Renal cortical epithelial cell (primary cell): Measurements from ENCODE around the gene SCT. TPM values are rescaled to one million over a fixed set of nuclear protein-coding genes. Genes with fewer than 3 reads are reported as not detected.
"Not testable (repeated sequence)": the region's sequence is repeated elsewhere in the genome, so short reads cannot be mapped to it uniquely, and the experiment has no call there.

Source experiments
- DNase-seq: peaks from one replicate; pipeline ENCODE4 v3.0.0-alpha.2; 2011; ENCODE audit warnings: low read depth
- total RNA-seq: library from RNA; depleted of rRNA; stranded (reverse); fragments of >200 nt; gene quantifications from 2 replicates; pipeline ENCODE4 v1.2.3, GENCODE V29; 2014

Gene SCT
- total RNA-seq: not detected in 2 replicates

DNA sequence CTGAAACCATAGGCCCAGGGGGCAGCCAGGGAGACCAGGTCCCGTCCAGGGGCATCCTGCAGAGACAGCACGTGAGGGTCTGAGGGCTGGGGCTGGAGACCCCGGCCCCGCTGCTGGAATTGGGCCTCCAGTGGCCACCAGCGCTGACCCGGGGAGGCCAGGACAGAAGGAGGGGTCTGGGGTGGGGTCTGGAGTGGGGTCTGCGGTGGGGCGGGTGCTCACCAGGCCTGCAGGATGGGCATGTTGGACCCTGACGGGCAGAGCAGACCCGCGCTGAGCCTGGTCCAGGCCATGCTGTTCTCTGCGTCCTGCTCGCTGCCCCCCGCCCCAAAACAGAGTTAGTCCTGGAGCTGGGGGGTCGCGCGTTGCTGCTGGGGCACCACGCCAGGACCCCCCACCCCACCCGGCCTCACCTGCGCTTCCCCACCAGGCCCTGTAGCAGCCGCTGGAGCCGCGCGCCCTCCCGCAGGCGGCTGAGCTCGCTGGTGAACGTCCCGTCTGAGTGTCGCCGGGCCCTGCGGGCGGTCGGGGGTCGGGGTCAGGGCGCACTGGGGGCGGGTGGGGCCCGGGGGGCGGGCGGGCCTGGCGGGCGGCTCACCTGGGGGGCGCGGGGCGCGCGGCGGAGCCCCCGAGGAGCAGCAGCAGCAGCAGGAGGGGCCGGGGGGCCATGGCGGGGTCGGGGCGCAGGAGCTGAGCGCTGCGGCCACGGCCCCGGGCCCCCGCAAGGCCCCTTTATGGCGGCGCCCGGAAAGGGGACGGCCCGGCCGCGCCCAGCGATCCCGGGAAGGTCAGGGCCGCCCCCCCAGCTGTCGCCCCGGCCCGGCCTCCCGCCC, at the start of gene SCT:
Gene SCT, minus strand, starts transcription at position 707 of the 833 bp plus-strand sequence. Its CDS starts 38 bp downstream, at position 669.
- no peak for DNase-seq

- DNase-seq: no peak
Observed at GRCh38 chr11:674406-674805, 47.4 kb upstream of the SCT start.

- DNase-seq: no peak
Observed at GRCh38 chr11:673866-674265, 46.9 kb upstream of the SCT start.

DNA sequence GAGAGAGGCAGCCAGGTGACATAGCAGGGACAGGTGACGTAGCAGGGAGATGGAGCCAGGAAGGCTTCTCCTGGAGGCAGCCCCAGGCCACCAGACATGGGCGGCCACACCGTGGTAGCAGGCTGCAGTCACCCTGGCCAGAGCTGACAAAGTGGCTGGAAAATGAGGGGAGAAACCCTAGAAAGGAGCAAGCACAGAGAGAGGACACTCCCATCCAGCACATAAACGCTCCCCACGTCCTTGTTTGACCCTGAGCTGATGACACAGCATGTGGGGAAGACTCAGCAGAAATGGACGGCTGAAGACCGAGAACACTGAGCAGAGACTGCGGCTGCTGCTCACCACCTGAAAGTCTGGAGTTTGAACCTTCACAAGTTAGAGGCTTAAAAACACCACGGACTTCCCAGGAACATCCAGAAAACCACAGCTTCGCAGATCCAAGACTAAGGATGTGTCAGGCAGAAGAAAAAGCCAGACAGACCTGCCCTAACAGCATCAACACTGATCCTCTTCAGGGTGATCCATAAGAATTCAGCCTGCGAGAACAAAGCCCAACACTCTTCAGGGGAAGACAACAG, 38.8 kb upstream of the SCT start:
- DNase-seq: peak; percentile 55

DNA sequence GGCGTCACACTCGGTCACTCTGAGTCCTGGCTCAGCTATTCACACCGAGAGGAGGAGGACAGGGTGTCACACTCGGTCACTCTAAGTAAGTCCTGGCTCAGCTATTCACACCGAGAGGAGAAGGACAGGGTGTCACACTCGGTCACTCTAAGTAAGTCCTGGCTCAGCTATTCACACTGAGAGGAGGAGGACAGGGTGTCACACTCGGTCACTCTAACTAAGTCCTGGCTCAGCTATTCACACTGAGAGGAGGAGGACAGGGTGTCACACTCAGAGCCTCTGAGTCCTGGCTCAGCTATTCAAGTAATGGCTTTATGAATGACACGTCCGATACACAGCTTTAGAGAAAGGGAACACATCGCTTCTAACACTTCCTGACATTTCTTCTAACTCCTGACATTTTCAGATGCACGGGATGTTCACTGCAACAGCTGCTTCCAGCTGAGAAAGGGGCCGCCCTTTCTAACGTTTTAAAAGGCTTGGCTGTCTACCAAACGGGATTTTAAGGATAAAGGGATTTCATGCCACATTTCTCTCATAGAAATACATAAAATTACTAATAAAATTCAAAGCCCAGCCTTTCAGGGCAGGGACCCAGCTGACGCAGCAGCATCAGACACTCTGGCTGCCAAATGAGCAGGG, 38.2 kb upstream of the SCT start:
- DNase-seq: no peak

DNA sequence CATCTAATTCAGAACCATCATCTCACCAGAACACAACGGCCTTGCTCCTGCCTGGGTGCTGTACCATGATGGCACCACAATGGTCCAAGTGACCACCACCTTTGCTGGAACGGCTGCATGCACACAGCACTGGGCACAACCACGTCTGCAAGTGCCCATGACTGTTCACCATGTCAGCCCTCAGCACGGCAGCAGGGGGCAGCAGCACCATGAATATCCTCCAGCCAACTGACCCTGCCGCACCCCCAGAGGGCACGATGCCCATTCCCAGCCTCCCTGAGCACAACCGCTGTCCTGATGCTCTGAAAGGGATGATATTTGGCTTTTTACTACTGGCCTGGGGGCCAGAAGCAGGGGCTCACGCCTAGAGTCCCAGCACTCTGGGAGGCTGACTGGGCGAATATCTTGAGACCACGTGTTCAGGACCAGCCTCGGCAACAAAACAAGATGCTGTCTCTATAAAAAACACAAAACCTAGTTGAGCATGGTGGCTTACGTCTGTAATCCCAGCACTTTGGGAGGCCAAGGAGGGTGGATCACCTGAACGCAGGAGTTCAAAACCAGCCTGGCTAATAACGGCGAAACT, 35.8 kb upstream of the SCT start:
- peak; percentile 27 for DNase-seq

- no peak for DNase-seq
Observed at GRCh38 chr11:660681-661444, 33.9 kb upstream of the SCT start.

DNA sequence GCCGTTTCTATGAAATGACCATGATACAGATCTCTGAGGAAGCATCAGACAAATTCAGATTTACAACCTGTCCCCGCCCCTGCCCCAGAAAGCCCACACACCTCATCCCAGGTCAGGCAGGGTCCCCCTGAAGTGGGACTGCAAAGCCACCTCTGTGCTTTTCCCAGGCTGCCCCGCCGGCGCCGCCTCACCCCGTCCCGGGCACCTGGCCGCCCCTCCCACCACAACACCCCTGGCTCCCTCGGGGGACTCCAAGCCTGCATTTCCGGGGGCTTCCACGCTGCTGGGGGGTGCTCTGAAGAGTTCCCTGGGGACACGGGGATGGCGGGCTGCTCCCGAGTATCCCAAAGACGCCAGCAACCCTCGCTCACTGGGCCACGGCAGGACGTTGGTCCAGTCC, 33.3 kb upstream of the SCT start:
- DNase-seq: no peak

- DNase-seq: no peak
Observed at GRCh38 chr11:659532-660085, 32.6 kb upstream of the SCT start.

DNA sequence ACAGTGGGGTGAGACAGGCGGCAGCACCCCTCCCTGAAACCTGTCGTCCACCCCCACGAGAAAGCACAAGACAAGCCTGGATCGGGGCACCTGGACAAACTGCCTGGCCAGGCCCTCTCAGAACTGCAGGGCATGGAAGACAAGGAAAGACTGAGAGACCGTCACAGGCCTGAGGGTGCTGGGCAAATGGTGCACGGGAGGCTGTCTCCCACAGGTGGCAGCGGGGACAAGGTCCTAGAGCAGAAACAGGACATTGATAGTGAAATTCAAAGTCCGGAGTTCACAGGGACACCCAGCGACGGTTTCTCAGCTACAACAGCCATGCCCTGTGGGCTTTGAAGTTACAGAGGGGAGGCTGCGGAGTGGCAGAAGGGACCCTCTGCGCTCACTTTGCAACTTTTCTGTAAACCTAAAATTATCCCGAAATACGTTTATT, 30.7 kb upstream of the SCT start:
- DNase-seq: no peak

GRCh38 chr11:656866-657265, 29.9 kb upstream of the SCT start:
- no peak for DNase-seq

- DNase-seq: no peak
Observed at GRCh38 chr11:656426-656825, 29.4 kb upstream of the SCT start.

DNA sequence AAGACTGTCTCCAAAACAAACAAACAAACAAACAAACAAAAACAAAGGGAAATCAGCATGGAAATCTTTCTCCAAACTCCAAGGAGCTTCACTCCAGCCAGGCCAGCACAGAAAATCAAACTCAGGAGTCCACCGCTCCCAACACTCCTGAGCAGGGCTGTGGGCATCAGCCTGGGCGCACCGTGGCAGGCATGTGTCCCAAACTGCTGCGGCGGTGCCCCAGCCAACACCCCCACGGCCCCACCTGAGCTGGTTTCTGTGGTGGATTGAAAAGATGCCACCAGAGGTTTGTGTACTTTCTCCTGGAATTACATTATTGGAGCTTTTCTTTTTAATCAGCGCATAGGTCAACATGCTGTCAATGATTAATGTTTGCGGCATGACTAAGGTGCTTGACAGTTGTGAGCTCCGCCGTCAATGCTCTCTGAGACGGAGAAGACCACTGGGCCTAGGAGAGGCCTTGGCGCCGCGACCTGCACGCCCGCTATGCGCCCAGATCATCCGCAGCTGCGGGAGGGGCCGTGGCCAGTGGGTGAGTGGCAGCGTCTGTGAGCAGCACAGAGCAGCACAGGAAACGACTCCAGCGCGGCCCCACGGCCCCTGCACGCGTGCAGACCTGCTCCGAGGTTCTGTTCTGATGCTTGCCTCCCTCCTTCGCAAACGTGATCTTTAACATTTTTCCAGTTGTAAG, 28.2 kb upstream of the SCT start:
- peak; percentile 88 for DNase-seq

DNA sequence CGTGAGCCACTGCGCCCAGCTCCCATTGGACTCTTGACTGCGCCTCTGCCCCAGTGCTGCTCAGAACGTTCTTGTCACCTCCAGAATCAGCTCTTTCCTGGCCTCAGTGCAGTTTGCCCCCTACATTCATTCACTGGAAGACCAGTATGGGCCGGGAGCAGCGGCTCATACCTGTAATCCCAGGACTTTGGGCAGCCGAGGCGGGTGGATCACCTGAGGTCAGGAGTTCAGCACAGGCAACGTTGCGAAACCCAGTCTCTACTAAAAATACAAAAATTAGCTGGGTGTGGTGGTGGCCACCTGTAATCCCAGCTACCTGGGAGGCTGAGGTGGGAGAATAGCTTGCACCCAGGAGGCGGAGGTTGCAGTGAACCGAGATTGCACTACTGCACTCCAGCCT, 27.5 kb upstream of the SCT start:
- not testable (repeated sequence) for DNase-seq

DNA sequence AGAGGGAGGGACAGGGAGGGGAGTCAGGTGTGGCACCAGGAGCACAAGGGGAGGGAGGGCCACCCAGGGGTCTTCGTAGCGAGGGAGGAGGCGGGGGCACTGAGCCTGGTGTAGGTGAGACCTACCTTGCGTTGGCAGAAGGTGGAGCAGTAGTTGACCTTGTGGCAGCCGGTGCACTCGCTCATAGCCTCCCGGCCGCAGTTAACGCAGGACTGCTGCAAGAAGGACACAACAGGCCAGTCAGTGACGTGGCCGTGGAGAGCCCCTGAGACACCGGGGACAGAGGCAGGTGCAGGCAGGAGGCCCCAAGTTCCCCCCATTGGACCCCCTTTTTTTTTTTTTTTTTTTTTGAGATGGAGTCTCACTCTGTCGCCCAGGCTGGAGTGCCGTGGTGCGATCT, 26.9 kb upstream of the SCT start:
- no peak for DNase-seq

DNA sequence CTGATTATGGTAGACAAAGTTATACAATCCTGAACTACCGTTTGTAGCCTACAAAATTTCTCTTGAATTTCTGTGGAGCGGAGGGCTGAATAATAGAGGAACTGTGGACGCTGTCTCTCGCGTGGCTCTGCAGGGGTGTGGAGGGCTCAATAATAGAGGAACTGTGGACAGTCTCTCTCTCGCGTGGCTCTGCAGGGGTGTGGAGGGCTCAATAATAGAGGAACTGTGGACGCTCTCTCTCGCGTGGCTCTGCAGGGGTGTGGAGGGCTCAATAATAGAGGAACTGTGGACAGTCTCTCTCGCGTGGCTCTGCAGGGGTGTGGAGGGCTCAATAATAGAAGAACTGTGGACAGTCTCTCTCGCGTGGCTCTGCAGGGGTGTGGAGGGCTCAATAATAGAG, 26.2 kb upstream of the SCT start:
- DNase-seq: not testable (repeated sequence)

- DNase-seq: no peak
Observed at GRCh38 chr11:650482-650881, 23.5 kb upstream of the SCT start.

DNA sequence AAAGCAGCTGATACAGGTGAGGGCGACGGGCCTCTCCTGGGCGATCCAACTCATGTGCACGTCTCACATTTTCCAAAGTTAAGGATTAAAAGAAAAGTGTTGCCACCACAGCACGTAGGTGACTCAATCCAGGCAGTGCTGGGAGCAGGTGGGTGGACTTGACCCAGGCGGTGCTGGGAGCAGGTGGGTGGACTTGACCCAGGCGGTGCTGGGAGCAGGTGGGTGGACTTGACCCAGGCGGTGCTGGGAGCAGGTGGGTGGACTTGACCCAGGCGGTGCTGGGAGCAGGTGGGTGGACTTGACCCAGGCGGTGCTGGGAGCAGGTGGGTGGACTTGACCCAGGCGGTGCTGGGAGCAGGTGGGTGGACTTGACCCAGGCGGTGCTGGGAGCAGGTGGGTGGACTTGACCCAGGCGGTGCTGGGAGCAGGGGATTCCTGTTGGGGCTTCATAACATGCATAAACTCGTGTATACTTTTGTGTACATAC, 20.7 kb upstream of the SCT start:
- peak; percentile 60 for DNase-seq

DNA sequence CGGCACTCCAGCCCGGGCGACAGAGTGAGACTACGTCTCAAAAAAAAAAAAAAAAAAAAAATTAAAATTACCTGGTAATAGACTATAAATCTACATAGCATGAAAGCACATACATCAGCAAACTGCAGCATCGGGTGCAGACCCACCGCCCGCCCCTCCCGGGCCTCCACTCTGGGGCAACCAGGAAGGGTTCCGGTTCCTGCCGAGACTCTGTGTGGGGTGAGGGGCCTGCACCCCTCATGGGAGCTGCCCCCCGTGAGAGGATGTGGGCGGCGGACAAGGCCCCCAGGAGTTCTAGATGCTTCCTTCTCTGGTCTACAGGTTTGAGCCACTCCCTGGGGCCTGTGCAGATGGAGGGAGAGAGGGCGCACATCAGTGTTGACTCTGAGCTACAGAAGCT, 19.2 kb upstream of the SCT start:
- no peak for DNase-seq

DNA sequence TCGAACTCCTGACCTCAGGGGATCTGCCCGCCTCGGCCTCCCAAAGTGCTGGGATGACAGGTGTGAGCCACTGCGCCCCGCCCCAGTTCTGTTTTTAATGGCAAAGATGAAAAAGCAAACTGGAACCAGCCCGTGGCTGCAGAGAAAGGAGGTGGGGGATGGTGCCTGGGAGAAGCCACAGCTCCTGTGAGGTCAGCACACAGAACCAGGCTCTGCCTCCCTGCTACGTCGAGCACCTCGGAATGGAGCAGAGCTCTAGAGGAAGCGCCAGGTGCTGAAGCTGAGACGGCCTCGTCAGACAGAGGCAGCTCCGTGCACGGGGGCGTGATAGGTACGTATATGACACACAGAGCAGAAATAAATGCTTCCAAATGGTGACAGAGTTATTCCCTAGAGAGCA, 18.6 kb upstream of the SCT start:
- no peak for DNase-seq
